HS-5 (cell line): ENCODE data around the gene TXNDC11.

ENCODE experiments used
- DNase-seq: peaks from one replicate; pipeline ENCODE4 v3.0.0-alpha.2; 2012; ENCODE audit warnings: low read depth

The TXNDC11 gene

DNA sequence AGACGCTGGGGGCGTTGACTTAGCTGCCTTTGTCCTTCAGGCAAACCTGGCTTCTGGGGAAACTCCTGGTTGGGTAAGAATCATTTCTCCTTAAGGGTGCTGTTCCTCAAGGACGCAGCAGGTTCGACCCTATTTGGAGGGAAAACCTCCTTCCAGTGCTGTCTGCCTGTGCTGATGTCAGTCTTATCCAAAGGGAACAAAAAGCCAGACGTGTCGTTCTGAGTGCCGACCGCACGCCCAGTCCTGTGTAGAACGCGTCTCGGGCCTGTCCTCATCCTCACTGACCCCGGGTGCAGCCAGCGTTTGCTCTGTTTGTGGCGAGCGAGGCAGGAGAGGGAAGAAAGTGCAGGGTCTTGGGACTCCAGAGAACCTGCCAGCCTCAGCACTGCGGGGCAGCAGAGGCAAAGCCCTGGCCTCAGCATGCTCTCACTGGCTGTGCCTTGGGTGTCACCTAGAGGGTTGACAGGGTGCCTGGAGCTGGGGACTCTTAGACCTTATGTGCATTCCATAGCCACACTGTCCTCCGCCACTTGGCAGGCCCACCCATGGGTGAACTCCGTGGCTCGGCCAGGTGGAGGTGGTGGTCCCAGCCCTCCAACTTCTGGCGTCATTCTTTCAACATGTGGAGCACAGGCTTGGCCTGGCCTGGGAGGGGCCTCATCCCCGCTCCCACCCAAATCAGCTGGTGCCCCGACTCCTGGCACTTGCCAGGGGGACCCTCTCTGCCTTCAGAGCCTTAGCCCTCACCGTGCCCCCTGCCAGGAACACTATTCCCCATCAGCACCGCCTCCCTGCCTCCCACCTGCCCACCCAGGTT, 68.4 kb downstream of the TXNDC11 start:
- DNase-seq = no peak

GRCh38 chr16:11673091-11674000, 69.3 kb downstream of the TXNDC11 start:
- no peak for DNase-seq

GRCh38 chr16:11672206-11673090, 70.2 kb downstream of the TXNDC11 start:
- DNase-seq = no peak

DNA sequence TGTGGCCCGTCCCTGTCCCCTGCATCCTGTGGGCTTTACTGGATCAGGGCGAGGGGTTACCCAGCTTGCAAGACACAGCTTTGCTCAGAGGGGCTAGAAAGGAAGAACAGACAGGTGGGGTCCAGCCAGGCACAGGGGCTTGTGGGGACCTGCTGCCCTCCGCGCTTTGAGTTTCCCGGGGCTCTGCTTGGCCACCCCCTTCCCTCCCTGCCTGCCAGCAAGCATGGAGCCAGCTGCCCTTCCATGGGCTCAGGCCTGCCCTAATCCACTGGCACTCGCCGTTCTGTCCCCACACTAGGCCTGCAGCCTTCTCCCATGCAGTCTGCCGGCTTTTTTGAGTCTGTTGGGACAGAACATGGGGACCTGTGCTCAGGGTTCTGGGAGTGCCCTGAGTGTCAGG, 71.0 kb downstream of the TXNDC11 start:
- DNase-seq = no peak

- DNase-seq = no peak
Measured at GRCh38 chr16:11671271-11671670, 71.4 kb downstream of the TXNDC11 start.

- DNase-seq = no peak
Measured at GRCh38 chr16:11670171-11671131, 72.2 kb downstream of the TXNDC11 start.

- DNase-seq = no peak
Measured at GRCh38 chr16:11669380-11670146, 73.1 kb downstream of the TXNDC11 start.

GRCh38 chr16:11668623-11669379, 73.9 kb downstream of the TXNDC11 start:
- DNase-seq = no peak

GRCh38 chr16:11667824-11668622, 74.6 kb downstream of the TXNDC11 start, which contains the start of gene SNN:
Gene SNN, plus strand, starts transcription at chr16:11668455. Its CDS starts 7,605 bp downstream, at chr16:11676060.
- peak; percentile 19 for DNase-seq

DNA sequence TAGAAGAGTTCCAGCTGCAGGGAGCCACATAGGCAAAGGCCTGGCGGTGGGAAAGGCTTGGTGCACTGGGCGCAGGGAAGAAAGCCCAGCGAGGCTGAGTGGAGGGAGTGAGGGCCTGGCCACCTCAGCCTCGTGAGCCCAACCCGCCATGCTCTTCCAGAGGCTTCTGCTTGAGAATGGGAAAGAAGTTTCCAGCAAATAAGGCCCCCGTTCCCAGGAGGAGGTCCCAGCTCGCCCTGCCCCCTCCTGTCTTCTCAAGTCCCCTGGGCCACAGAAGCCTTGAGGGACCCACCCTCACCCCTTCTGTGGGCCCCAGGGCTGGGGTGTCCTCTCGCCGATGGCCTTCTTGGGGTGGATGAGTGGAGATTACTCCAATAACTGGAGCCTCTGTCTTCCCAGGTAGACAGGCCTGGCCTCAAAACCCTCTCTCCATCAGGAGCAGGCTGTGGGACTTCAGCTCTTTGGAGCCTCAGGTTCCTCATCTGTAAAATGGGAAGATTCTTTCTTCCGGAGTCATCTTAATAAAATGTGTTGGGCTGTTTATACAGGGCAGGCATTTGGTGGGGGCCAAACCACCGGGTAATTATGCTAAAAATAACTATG, 75.3 kb downstream of the TXNDC11 start:
- no peak for DNase-seq

DNA sequence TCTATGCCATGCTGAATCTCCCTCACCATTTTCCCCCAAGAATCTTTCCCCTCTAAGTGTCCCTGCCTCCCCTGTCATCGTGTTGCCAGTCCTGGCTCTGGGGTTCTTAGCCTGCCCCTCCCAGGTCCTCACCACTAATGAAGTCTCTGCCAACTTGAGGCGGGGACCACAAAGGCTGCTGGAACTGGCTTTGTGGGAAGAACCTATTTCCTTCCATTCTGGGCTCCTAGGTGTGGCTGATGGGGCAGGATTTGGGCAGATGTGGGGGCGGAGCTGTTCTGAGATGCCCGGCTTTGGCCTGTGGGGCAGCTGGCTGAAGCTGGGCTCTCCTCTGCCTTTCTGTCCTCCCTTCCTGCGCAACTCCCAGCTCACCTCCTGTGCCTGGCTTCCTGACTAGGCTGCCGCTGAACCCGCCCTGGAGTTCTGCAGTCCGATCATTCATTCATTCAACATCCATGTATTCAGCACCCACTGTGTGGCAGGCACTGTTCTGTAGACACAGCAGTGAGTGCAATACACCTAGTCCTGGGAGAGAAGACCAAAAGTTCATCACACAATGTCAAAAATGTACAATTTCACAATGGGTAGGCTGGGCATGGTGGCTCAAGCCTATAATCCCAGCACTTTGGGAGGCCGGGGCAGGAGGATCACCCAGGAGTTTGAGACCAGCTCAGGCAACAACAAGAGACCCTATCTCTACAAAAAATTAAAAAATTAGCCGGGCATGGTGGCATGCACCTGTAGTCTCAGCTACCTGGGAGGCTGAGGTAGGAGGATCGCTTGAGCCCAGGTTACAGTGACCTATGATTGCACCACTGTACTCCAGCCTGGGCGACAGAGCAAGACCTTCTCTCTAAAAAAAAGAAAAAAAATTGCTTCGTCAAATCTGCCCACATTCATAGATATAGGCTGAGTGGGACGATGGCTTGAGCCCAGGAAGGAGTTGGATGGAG, 76.3 kb downstream of the TXNDC11 start:
- DNase-seq = no peak

DNA sequence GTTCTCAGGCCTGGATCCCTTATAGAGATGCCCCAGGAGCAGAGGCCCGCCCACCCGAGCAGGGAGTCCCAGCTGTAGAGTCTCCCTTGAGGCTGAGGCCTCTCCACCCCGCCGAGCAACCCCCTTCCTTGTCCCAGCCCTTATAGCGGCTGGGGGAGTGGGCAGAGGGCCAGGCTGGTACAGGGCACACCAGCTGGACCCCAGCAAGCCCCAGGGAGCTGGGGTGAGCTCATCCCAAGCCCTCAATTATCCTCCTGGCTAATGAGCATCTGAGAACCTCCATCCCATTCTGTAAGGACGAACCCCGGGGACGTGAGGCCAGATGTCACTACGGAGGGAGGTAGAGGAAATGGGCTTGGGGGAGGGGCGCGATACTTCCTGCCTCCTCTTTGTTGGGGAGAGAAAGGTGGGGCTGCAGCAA, 77.6 kb downstream of the TXNDC11 start:
- DNase-seq = no peak

GRCh38 chr16:11662582-11662981, 80.1 kb downstream of the TXNDC11 start:
- DNase-seq = no peak

DNA sequence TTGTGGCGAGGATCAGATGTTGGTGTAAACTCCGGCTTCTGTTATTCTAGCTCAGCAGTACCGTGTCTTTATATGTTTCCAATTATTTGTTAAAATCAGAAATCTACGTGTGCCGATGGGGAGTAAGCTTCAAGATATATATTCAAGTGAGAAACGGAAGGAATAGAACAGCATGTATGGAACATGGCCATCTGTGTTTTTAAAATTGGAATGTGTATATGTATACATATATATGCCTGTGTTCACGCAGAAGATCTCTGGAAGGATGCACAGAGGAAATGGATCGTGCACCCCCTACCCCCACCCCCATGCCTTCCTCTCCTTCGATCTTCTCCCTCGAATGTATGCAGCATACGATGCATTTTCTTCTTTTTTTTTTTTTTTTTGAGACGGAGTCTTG, 82.1 kb downstream of the TXNDC11 start:
- no peak for DNase-seq

DNA sequence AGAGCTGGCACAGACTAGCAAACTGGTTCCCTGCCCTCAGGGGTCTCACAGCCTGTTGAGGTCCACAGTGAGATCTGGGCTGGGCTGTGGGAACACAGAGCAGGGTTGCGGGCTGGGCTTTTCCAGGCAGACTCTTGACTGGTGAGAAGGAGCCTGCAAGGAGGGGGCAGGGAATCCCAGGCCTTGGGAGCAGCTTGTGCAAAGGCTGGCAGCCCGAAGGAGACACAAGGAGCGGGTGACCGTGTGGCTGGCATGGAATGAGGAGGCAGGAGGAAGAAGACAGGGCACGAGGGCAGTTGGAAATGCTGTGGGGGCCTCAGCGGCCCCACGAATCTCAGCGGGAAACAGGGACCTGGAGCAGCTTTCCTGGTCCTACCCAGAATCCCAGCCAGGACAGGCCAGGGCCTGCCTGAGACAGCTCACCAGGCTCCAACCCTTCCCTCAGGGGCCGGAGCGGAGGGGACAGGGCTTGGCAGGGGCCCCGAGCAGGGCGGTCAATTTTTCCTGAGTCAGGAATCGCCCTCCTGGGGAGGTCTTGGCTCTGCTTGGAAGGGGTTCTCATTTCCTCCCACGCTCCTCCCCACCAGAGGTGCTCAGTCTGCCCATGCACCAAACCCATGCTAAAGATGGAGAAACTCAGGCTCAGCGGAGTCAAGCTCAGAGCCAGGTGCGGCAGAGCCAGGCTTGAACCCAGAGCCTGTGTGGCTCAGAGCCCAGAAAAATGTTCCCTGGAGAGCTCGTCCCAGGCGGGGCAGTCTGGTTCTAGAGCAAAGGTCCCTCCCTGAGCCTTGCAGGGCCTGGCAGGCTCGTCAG, 83.6 kb downstream of the TXNDC11 start:
- DNase-seq = no peak

DNA sequence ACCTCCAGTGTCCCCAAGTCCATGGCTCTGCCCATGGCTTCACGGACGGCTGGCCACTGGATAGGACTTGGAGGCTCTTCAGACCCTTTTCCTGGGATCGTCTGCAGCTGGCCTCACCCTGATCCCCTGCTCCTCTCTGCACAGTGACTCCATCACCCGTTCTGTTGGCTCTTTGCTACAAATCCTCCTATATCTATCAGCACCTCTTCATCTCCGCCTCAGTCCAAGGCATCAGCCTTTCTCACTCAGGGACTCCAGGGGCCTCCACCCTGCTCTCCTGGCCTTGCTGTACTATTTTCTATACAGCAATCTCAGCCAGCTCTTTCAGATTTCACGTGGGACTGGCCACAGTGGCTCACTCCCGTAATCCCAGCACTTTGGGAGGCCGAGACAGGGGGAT, 85.1 kb downstream of the TXNDC11 start:
- no peak for DNase-seq
